Ovary (tissue), 9 donors: ENCODE measurements around the gene GPC6. TPM values are rescaled to one million over a fixed set of nuclear protein-coding genes. Genes with fewer than 3 reads are reported as not detected.

ENCODE experiments used
- DNase-seq, 5 donors: peaks; one replicate each; pipeline ENCODE4 v3.0.0-alpha.2; 2019 to 2020
- H3K27ac ChIP-seq, 2 donors: fragments of 200-600 bp; one replicate each; pipeline versions ENCODE4 v1.5.1 to v1.8.0; 2019 to 2022
- H3K27me3 ChIP-seq: fragments of 200-600 bp; one replicate; pipeline ENCODE4 v1.8.0; 2022
- H3K36me3 ChIP-seq: fragments of 200-600 bp; sonication (generic); one replicate; pipeline ENCODE4 v1.5.1; 2019
- H3K4me1 ChIP-seq: one replicate; pipeline ENCODE4 v1.8.1; 2013; ENCODE audit warnings: mild to moderate bottlenecking, moderate library complexity; ENCODE audit not compliant: insufficient read depth
- H3K4me3 ChIP-seq: fragments of 200-600 bp; sonication (generic); one replicate; pipeline ENCODE4 v1.5.1; 2017
- H3K9me3 ChIP-seq, 2 donors: fragments of 200-600 bp in 1 of 2; sonication (generic) in 1 of 2; one replicate each; pipeline versions ENCODE4 v1.5.1 to v1.8.1; 2013 to 2019; ENCODE audit warnings: mild to moderate bottlenecking in 1 of 2, moderate library complexity in 1 of 2
- EP300 ChIP-seq: sonication (generic); formaldehyde crosslinking; IDR thresholded peaks from one replicate; pipeline ENCODE4 v1.6.1; 2017; ENCODE audit warnings: antibody characterized with exemption
- POLR2A ChIP-seq: fragments of 450-650 bp; IDR thresholded peaks from one replicate; pipeline ENCODE4 v1.6.1; 2017; ENCODE audit warnings: antibody characterized with exemption, mild to moderate bottlenecking, moderate library complexity
- WGBS, 3 donors: extraction: QIAGEN DNeasy Blood & Tissue Kit in 1 of 3; methylation state at CpG; one replicate each; pipeline versions ENCODE4 v1.1.5 to v1.1.7; 2013 to 2017; 5-methylcytosine and 5-hydroxymethylcytosine counted together
- intact Hi-C, 4 donors: fragments of 100-400 bp; cut with DNase I; formaldehyde crosslinking; loops; one replicate each; pipeline versions ENCODE4 v1.11.0 to v1.15.1; 2022 to 2023
- polyA plus RNA-seq, 2 donors: library from polyadenylated mRNA; stranded (reverse); fragments of 200-250 nt in 1 of 2; fragments of 350-450 nt in 1 of 2; fragmentation: Illumina TruSeq in 1 of 2; extraction: RNeasy Lipid Tissue Mini Kit (QIAGEN cat#74804) in 1 of 2; gene quantifications; one replicate each; pipeline ENCODE4 v1.2.3, GENCODE V29; 2013 to 2014
- total RNA-seq, 7 donors: library from RNA; depleted of rRNA in 2 of 7; stranded (reverse); fragments of >200 nt in 2 of 7; fragmentation: NEBNext Ultra II Directional in 3 of 7; extraction: Animal tissue kit (Norgen Biotek cat#: 25700) in 3 of 7; gene quantifications; one replicate each; pipeline versions ENCODE4 v1.1.0 to v1.2.4, GENCODE V29; 2016 to 2023
- TF ChIP-seq, protein P1 (sequence below), 3 donors: fragments of 450-650 bp in 2 of 3; fragments of 200-600 bp in 1 of 3; IDR thresholded peaks; one replicate each; pipeline versions ENCODE4 v1.5.1 to v1.8.0; 2016 to 2022; ENCODE audit warnings: antibody characterized with exemption in 3 of 3, mild to moderate bottlenecking in 1 of 3
- donor health status: DM: no; HTN: no; CAD: no; lungs with moderate emphysema.
- donor health status: DM: no; HTN: no; CAD: no.
- donor health status: Bipolar disorder and iron deficiency.
- donor health status: DM: yes; HTN: yes; CAD: no.
- donor health status: DM: no; HTN: no; CAD: no.
- donor health status: DM: yes; HTN: yes; CAD: no.

Gene GPC6
- total and polyA plus RNA-seq, 9 donors: 4.3 to 22.3 (median 17.9) TPM

- WGBS, 3 donors: 73 to 81% (median 80%) methylated on average over 4 of the region's 4 CpGs
- Histone ChIP-seq H3K4me3 (no peak overlapping the region), H3K36me3 (no peaks in the 10 kb centered on the region), H3K27ac (no peak overlapping the region), H3K9me3 (no peaks in the 10 kb centered on the region), H3K27me3 (no peaks in the 10 kb centered on the region), H3K4me1 (no peaks in the 10 kb centered on the region)
- intact Hi-C loops: no loop called here
- DNase-seq: no peak
- TF ChIP-seq, protein P1, sequence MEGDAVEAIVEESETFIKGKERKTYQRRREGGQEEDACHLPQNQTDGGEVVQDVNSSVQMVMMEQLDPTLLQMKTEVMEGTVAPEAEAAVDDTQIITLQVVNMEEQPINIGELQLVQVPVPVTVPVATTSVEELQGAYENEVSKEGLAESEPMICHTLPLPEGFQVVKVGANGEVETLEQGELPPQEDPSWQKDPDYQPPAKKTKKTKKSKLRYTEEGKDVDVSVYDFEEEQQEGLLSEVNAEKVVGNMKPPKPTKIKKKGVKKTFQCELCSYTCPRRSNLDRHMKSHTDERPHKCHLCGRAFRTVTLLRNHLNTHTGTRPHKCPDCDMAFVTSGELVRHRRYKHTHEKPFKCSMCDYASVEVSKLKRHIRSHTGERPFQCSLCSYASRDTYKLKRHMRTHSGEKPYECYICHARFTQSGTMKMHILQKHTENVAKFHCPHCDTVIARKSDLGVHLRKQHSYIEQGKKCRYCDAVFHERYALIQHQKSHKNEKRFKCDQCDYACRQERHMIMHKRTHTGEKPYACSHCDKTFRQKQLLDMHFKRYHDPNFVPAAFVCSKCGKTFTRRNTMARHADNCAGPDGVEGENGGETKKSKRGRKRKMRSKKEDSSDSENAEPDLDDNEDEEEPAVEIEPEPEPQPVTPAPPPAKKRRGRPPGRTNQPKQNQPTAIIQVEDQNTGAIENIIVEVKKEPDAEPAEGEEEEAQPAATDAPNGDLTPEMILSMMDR (IDR thresholded peaks at IDR 0.05): no peak
- no peak for TF ChIP-seq EP300
- no peak for TF ChIP-seq POLR2A
These were observed 409.0 kb downstream of the GPC6 start for GRCh38 chr13:93635616-93636032.

- TF ChIP-seq POLR2A: no peak
- TF ChIP-seq, protein P1 (IDR thresholded peaks at IDR 0.05): no peak
- Histone ChIP-seq H3K27ac (no peak overlapping the region), H3K27me3 (no peaks in the 10 kb centered on the region), H3K9me3 (no peaks in the 10 kb centered on the region), H3K36me3 (no peaks in the 10 kb centered on the region), H3K4me3 (no peak overlapping the region), H3K4me1 (no peaks in the 10 kb centered on the region)
- DNase-seq: no peak
- 92 to 94% (median 93%) methylated on average over 2 of the region's 2 CpGs for WGBS, 3 donors
- intact Hi-C loops: no loop called here
These were observed 411.2 kb downstream of the GPC6 start for GRCh38 chr13:93637852-93638251.

- no peaks in the 10 kb centered on the region for H3K27me3 ChIP-seq
- no peak overlapping the region for H3K27ac ChIP-seq
- H3K4me1 ChIP-seq: no peaks in the 10 kb centered on the region
- H3K4me3 ChIP-seq: no peak overlapping the region
- no peaks in the 10 kb centered on the region for H3K9me3 ChIP-seq
- H3K36me3 ChIP-seq: no peaks in the 10 kb centered on the region
- 78 to 100% (median 94%) methylated on average over 1 of the region's 1 CpG for WGBS, 3 donors
- DNase-seq: no peak
- intact Hi-C loops: no loop called here
- TF ChIP-seq, protein P1 (IDR thresholded peaks at IDR 0.05): no peak
- TF ChIP-seq EP300: no peak
- no peak for TF ChIP-seq POLR2A
These were observed 413.8 kb downstream of the GPC6 start for GRCh38 chr13:93640452-93640851.

- Histone ChIP-seq H3K4me1 (no peaks in the 10 kb centered on the region), H3K27me3 (no peaks in the 10 kb centered on the region), H3K4me3 (no peak overlapping the region), H3K9me3 (no peaks in the 10 kb centered on the region), H3K27ac (no peak overlapping the region), H3K36me3 (no peaks in the 10 kb centered on the region)
- WGBS, 3 donors: 63 to 79% (median 78%) methylated on average over 7 of the region's 7 CpGs
- intact Hi-C loops: no loop called here
- DNase-seq: no peak
- TF ChIP-seq POLR2A (no peak), EP300 (no peak)
- TF ChIP-seq, protein P1 (IDR thresholded peaks at IDR 0.05): no peak
These were observed 419.6 kb downstream of the GPC6 start for GRCh38 chr13:93646245-93646644.

- Histone ChIP-seq H3K9me3 (no peaks in the 10 kb centered on the region), H3K27ac (no peak overlapping the region), H3K27me3 (no peaks in the 10 kb centered on the region), H3K4me3 (no peak overlapping the region), H3K4me1 (no peaks in the 10 kb centered on the region), H3K36me3 (no peaks in the 10 kb centered on the region)
- intact Hi-C loops: no loop called here
- WGBS, 3 donors: 52 to 70% (median 62%) methylated on average over 2 of the region's 2 CpGs
- no peak for DNase-seq
- TF ChIP-seq POLR2A: no peak
- no peak for TF ChIP-seq EP300
- TF ChIP-seq, protein P1 (IDR thresholded peaks at IDR 0.05): no peak
These were observed 422.9 kb downstream of the GPC6 start for GRCh38 chr13:93649496-93649895.
